ENCODE data around the gene RTN4RL1.

The RTN4RL1 gene

DNA sequence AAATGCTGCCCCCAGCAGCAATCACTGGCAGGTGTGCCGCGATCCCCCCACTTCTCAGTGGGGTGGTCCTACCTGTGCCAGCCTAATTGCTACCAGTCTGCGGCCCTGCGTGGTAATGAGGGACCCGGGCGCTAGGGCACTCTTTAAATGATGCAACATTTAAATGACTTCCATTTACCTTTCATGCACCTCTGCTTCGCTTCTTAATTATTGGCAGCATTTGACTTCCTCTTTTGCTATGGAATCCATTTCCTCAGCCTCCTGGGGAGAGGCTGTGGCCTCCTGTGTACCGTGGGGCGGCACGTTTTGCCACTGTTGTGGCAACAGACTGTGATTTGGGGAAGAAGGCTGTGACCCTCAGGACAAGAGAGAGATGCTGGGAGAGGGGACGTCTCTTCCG is 109.2 kb downstream of the RTN4RL1 start:
- DNase-seq (ENCODE audit: low read depth) = no peak
- H3K4me3 ChIP-seq (ENCODE audit: control insufficient read depth, low read depth, low read length) = no peak overlapping the region
- TF ChIP-seq, protein P1, sequence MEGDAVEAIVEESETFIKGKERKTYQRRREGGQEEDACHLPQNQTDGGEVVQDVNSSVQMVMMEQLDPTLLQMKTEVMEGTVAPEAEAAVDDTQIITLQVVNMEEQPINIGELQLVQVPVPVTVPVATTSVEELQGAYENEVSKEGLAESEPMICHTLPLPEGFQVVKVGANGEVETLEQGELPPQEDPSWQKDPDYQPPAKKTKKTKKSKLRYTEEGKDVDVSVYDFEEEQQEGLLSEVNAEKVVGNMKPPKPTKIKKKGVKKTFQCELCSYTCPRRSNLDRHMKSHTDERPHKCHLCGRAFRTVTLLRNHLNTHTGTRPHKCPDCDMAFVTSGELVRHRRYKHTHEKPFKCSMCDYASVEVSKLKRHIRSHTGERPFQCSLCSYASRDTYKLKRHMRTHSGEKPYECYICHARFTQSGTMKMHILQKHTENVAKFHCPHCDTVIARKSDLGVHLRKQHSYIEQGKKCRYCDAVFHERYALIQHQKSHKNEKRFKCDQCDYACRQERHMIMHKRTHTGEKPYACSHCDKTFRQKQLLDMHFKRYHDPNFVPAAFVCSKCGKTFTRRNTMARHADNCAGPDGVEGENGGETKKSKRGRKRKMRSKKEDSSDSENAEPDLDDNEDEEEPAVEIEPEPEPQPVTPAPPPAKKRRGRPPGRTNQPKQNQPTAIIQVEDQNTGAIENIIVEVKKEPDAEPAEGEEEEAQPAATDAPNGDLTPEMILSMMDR (conservative IDR thresholded peaks at IDR 0.05; ENCODE audit: control insufficient read depth, insufficient read depth, low read depth, low read length) = no peak

GRCh38 chr17:1914661-1915083 is 110.5 kb downstream of the RTN4RL1 start:
- DNase-seq (ENCODE audit: low read depth) = no peak
- TF ChIP-seq, protein P1 (conservative IDR thresholded peaks at IDR 0.05; ENCODE audit: control insufficient read depth, insufficient read depth, low read depth, low read length) = no peak
- no peak overlapping the region for H3K4me3 ChIP-seq (ENCODE audit: control insufficient read depth, low read depth, low read length)

DNA sequence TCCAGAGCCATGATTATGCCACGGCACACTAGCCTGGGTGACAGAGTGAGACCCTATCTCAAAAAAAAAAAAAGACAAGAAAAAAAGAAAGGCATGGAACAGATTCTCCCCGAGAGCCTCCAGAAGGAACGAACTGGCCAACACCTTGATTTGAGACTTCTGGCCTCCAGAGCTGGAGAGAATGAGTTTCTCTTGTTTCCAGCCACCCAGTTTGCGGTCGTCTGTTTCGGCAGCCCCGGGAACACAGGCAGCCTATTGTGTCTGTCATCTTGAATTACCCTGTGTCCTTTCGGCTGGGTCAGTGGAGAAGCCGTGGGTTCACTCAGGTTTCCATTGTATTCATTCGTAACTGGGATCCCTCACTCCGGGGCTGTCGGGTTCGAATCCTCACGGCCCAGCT is 111.4 kb downstream of the RTN4RL1 start:
- TF ChIP-seq, protein P1 (conservative IDR thresholded peaks at IDR 0.05; ENCODE audit: control insufficient read depth, insufficient read depth, low read depth, low read length) = no peak

DNA sequence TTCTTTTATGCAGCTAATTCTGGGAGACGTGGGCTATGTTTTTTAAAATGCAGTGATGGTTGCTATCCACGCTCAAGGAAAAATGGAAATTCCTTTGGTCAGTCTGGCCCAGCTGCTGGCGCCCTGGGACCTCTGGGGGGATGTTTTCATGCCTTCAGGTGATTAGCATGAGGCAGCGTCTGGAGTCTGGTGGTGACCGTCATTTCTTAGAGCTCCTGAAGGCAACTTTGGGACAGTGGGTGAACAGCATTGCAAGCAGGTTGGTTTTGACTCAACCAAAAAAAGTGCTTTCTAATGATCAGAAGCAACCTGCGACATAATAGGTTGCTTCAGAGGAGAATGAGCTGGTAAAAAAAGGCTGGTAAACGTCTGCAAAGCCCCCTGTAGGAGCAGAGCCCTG is 113.0 kb downstream of the RTN4RL1 start:
- TF ChIP-seq, protein P1 (conservative IDR thresholded peaks at IDR 0.05; ENCODE audit: control insufficient read depth, insufficient read depth, low read depth, low read length) = no peak
- no peak for DNase-seq (ENCODE audit: low read depth)
- no peak overlapping the region for H3K4me3 ChIP-seq (ENCODE audit: control insufficient read depth, low read depth, low read length)

More for the DNA sequence above, 111.4 kb downstream of the RTN4RL1 start:
- no peak overlapping the region for H3K4me3 ChIP-seq (ENCODE audit: control insufficient read depth, low read depth, low read length)
- no peak for DNase-seq (ENCODE audit: low read depth)

GRCh38 chr17:1909985-1910384 is 115.1 kb downstream of the RTN4RL1 start:
- H3K4me3 ChIP-seq (ENCODE audit: control insufficient read depth, low read depth, low read length) = no peak overlapping the region
- TF ChIP-seq, protein P1 (conservative IDR thresholded peaks at IDR 0.05; ENCODE audit: control insufficient read depth, insufficient read depth, low read depth, low read length) = no peak

DNA sequence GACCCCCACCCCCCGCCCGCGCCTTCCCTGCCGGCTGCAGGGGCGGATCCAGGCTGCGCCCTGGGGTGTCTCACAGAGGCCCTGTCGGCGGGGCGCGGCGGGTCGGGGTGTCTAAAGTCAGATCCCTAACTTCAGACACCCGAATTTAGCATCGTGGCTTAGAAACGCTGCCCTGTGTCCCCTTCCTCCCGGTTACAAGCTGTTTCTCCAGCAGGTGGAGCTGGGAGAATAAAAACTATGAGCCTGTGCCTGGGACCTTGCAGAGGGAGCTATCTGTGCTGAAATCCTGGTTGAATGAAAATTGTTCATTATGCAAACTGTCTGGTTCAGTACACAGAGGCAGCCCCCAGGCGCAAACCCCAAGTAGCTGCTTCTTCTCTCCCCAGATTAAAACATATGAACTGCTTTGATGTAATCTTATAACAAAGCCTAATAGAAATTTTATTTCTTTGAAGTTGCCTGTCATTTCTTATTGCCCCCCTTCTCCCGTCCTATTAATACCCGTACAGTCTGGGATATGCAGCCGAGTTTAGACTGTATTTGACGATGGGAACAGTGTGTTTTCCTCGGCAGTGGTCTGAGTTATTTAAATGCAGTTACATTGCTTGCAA is 116.3 kb downstream of the RTN4RL1 start:
- H3K4me3 ChIP-seq (ENCODE audit: control insufficient read depth, low read depth, low read length) = no peak overlapping the region
- TF ChIP-seq, protein P1 (conservative IDR thresholded peaks at IDR 0.05; ENCODE audit: control insufficient read depth, insufficient read depth, low read depth, low read length) = peak; percentile 79
- DNase-seq (ENCODE audit: low read depth) = peak; percentile 77

More at GRCh38 chr17:1909985-1910384, 115.1 kb downstream of the RTN4RL1 start:
- no peak for DNase-seq (ENCODE audit: low read depth)

Measured in fibroblast of mammary gland (primary cell).